MM.1S (cell line): ENCODE data around the gene SNX30.

Experiments used
- EZH2 ChIP-seq: fragments of 300-600 bp; sonication (generic); optimal IDR thresholded peaks from 2 replicates; pipeline ENCODE3; 2017; ENCODE audit warnings: low read depth, mild to moderate bottlenecking, antibody characterized with exemption, low read length, mixed read lengths
- TF ChIP-seq, protein P1 (sequence below): fragments of 300-600 bp; sonication (generic); IDR thresholded peaks from 2 replicates; pipeline ENCODE4 v1.5.1; 2016; ENCODE audit warnings: antibody characterized with exemption, low read length, mixed read lengths

GRCh38 chr9:112858625-112859147 is 108.1 kb downstream of the SNX30 start:
- TF ChIP-seq EZH2 = no peak
- TF ChIP-seq, protein P1, sequence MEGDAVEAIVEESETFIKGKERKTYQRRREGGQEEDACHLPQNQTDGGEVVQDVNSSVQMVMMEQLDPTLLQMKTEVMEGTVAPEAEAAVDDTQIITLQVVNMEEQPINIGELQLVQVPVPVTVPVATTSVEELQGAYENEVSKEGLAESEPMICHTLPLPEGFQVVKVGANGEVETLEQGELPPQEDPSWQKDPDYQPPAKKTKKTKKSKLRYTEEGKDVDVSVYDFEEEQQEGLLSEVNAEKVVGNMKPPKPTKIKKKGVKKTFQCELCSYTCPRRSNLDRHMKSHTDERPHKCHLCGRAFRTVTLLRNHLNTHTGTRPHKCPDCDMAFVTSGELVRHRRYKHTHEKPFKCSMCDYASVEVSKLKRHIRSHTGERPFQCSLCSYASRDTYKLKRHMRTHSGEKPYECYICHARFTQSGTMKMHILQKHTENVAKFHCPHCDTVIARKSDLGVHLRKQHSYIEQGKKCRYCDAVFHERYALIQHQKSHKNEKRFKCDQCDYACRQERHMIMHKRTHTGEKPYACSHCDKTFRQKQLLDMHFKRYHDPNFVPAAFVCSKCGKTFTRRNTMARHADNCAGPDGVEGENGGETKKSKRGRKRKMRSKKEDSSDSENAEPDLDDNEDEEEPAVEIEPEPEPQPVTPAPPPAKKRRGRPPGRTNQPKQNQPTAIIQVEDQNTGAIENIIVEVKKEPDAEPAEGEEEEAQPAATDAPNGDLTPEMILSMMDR = no peak
